ENCODE data around the gene MUCL3.

DNA sequence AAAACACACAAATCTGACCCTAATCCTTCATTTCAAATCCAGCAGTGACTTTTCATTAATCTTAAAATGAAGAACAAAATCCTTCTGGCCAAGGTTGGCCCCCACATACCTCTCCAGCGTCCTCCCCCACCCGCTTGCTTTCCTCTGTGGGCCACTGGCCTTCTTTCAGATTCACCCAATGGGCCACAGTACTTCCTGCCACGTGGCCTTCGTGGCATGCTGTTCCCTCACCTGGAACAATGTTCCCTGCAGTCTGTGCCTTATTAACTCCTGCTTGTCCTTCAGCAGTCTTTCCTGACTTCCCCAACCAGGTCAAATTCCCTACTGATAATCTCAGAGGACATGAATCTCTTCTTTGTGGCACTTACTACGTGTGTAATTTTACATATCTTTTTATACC is 38.1 kb upstream of the MUCL3 start:
- TF ChIP-seq CTCF (conservative IDR thresholded peaks at IDR 0.05) (no peak), ZFX (IDR thresholded peaks at IDR 0.05) (no peak)

Measured in C4-2B (cell line).